ENCODE results near the gene PKDCC. TPM values are rescaled to one million over a fixed set of nuclear protein-coding genes. Genes with fewer than 3 reads are reported as not detected.

PKDCC gene
- total and polyA plus RNA-seq, 2 of the 8 experiments (the other 6 are each of a cell fraction or from before 2014, with no cell fraction given) = 49.9 to 80.1 TPM

DNA sequence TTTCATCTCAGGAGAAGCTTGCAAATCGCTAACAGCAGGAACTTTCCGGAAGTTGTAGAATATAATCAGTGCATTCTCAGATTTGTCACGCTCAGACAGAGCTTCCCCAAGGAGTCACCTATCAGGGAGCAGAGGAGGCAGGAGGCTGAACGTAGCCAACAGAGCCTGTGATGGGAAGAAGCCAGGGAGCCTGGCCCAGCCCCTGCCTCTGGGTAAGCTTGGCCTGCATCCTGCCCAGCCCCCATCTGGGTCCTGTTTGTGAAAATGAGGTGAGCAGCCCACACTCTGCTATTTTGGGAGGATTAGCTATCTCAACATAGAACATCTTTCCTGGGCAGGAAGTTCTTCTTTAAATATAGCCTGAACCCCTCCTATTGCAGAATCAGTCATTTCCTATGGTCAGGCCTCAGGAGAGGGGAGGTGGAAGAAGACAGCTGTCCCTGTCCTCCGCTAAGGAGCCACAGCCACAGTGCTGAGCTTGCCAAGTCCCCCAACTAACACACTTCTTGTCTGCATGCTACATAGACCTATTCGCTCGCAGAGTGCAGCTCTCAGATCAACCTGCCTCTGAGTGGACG lies 19.2 kb upstream of the PKDCC start:
- Histone ChIP-seq H3K27ac (ENCODE audit: low read depth, low read length) (no peak overlapping the region), H3K4me3 (ENCODE audit: extremely low read depth in 1 of 4, insufficient read depth in 2 of 4, low read depth in 3 of 4, low read length in 4 of 4) (no peak overlapping the region), H2AK5ac (ENCODE audit: low read depth, low read length) (no peak overlapping the region; the same call in 1 of the 2 replicates), H2BK5ac (ENCODE audit: low read depth, low read length) (peak overlapping the region; percentile 89; the same call in 1 of the 2 replicates), H4K91ac (replicated peaks; ENCODE audit: insufficient read length, low read length) (peak overlapping the region; percentile 50), H4K20me1 (replicated peaks in 1 of 2; ENCODE audit: control insufficient read depth in 1 of 2, insufficient read depth in 2 of 2, low read length in 2 of 2) (no peaks in the 10 kb centered on the region), H4K5ac (ENCODE audit: insufficient read length, low read depth, low read length) (no peak overlapping the region), H2BK120ac (replicated peaks; ENCODE audit: low read depth, low read length) (no peak overlapping the region), H3K9me3 (ENCODE audit: insufficient read depth in 2 of 2, low read depth in 1 of 2, low read length in 1 of 2) (no peaks in the 10 kb centered on the region), H4K8ac (ENCODE audit: extremely low read depth, insufficient read depth, low read length) (no peak overlapping the region), H2BK20ac (ENCODE audit: low read length) (peak overlapping the region; percentile 10; the same call in 1 of the 2 replicates), H3K27me3 (replicated peaks in 1 of 4; ENCODE audit: control insufficient read depth in 3 of 4, extremely low read depth in 1 of 4, insufficient read depth in 3 of 4, low read length in 3 of 4) (peaks cover 0 to 12% (median 7%) of the 10 kb centered on the region in 4 experiments; a peak in 3 of 7 replicates), H3K4me2 (ENCODE audit: insufficient read depth in 1 of 2, low read depth in 2 of 2, low read length in 2 of 2) (no peak overlapping the region), H3K18ac (ENCODE audit: extremely low read depth, low read length) (peak overlapping the region; percentile 97; the same call in 1 of the 2 replicates), H3K4ac (replicated peaks; ENCODE audit: insufficient read length, low read depth, low read length) (no peak overlapping the region), H3K4me1 (replicated peaks in 1 of 4; ENCODE audit: control insufficient read depth in 3 of 4, insufficient read depth in 4 of 4, low read length in 3 of 4) (peaks cover 19 to 42% (median 27%) of the 10 kb centered on the region in 4 experiments), H3K9ac (replicated peaks in 1 of 4; ENCODE audit: extremely low read depth in 1 of 4, low read depth in 3 of 4, low read length in 3 of 4) (no peak overlapping the region), H2BK15ac (ENCODE audit: low read length) (no peak overlapping the region), H3K23ac (ENCODE audit: insufficient read length) (no peak overlapping the region), H3K36me3 (ENCODE audit: control insufficient read depth in 2 of 4, insufficient read depth in 4 of 4, low read length in 3 of 4) (no peaks in the 10 kb centered on the region), H3K14ac (ENCODE audit: insufficient read length) (no peak overlapping the region), H3K79me1 (ENCODE audit: low read depth, low read length) (no peaks in the 10 kb centered on the region), H3K23me2 (ENCODE audit: low read depth, low read length) (no peaks in the 10 kb centered on the region; the same call in 1 of the 2 replicates), H3K79me2 (ENCODE audit: control insufficient read depth in 1 of 2, insufficient read depth in 2 of 2, low read length in 2 of 2) (no peaks in the 10 kb centered on the region), H2AFZ (ENCODE audit: low read length) (no peak overlapping the region), H3K56ac (replicated peaks; ENCODE audit: insufficient read length, low read depth, low read length) (no peak overlapping the region), H2BK12ac (ENCODE audit: low read depth, low read length) (peak overlapping the region; percentile 65; the same call in 1 of the 2 replicates)
- 85% methylated on average over 8 of the region's 8 CpGs; no CpG with 5 or more reads in 1 of the 2 experiments for WGBS, 2 experiments (ENCODE audit: extremely low coverage in 1 of 2, insufficient coverage in 1 of 2, insufficient read length in 1 of 2, insufficient replicate concordance in 2 of 2, low coverage in 1 of 2, low lambda C conversion rate in 2 of 2, missing lambda C conversion rate in 1 of 2)
- ChIA-PET POLR2A (ENCODE audit: partially characterized antibody) (interaction anchor here (1.2 to 2.5 kb wide), 5 partner anchors 13 to 91 kb away, joined by 3 to 7 read pairs (median 4); partner anchors contain the start of gene PKDCC), CTCF (ENCODE audit: partially characterized antibody) (interaction anchor here (0.6 to 2.8 kb wide), 16 partner anchors 10 to 175 kb away, joined by 3 to 18 read pairs (median 4); no protein-coding TSS in a partner anchor)
- DNase-seq (ENCODE audit: low read depth in 1 of 2, low spot score in 2 of 2) (no peak), FAIRE-seq (no peak)
- no peak for TF ChIP-seq FOSL1 (IDR thresholded peaks at IDR 0.05; ENCODE audit: insufficient read depth, low read depth, low read length)
- TF ChIP-seq, protein P1, sequence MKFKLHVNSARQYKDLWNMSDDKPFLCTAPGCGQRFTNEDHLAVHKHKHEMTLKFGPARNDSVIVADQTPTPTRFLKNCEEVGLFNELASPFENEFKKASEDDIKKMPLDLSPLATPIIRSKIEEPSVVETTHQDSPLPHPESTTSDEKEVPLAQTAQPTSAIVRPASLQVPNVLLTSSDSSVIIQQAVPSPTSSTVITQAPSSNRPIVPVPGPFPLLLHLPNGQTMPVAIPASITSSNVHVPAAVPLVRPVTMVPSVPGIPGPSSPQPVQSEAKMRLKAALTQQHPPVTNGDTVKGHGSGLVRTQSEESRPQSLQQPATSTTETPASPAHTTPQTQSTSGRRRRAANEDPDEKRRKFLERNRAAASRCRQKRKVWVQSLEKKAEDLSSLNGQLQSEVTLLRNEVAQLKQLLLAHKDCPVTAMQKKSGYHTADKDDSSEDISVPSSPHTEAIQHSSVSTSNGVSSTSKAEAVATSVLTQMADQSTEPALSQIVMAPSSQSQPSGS (IDR thresholded peaks at IDR 0.05; ENCODE audit: low read length) = no peak
- no peak for TF ChIP-seq EZH2 (IDR thresholded peaks at IDR 0.05; ENCODE audit: low read depth, low read length, severe bottlenecking)
- TF ChIP-seq RNF2 (IDR thresholded peaks at IDR 0.05; ENCODE audit: borderline replicate concordance, low read depth, low read length, missing control alignments, poor library complexity, severe bottlenecking) = no peak
- TF ChIP-seq ZNF274 (IDR thresholded peaks at IDR 0.05; ENCODE audit: borderline replicate concordance, extremely low read depth, low read length) = no peak
- no peak for TF ChIP-seq YY1 (IDR thresholded peaks at IDR 0.05; ENCODE audit: low read depth, low read length)
- TF ChIP-seq RAD21 (IDR thresholded peaks at IDR 0.05 in 1 of 2, conservative IDR thresholded peaks at IDR 0.05 in 1 of 2; ENCODE audit: low read depth in 2 of 2, low read length in 2 of 2) = no peak
- TF ChIP-seq, protein P2, sequence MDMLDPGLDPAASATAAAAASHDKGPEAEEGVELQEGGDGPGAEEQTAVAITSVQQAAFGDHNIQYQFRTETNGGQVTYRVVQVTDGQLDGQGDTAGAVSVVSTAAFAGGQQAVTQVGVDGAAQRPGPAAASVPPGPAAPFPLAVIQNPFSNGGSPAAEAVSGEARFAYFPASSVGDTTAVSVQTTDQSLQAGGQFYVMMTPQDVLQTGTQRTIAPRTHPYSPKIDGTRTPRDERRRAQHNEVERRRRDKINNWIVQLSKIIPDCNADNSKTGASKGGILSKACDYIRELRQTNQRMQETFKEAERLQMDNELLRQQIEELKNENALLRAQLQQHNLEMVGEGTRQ (IDR thresholded peaks at IDR 0.05; ENCODE audit: low read length) = no peak
